ENCODE results near the gene TOP1.

The TOP1 gene

DNA sequence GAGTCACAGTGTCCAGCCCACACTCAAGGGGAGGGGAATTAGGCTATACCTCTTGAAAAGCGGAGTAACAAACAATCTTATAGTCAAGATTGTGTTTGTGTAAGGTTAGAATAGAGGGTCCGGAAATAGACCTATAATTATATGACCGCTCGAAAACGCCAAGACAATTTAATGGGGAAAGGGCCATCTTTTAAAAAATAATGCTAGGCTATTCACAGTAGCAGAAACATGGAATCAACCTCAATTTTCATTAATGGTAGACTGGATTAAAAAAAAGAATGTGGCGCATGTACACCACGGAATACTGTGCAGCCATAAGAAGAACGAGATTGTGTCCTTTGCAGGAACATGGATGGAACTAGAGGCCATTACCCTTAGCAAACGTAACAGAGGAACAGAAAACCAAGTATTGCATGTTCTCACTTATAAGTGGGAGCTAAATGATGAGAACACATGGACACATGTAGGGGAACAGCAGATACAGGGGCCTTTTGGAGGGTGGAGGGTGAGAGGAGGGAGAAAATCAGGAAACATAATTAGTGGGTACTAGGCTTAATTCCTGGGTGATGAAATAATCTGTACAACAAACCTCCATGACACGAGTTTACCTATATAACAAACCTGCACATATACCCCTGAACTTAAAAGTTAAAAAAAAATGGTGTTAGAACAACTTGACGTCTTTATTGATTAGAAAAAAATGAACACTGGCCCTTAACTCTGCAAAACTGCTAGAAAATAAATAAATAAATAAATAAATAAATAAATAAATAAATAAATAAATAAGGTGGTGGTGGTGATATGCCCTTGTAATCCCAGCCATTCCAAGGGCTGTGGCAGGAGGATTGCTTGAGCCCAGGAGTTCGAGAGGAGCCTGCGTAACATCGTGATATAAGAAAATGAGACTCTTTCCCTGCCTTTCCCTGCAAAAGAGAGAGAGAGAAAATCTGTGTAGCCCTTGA is 30.3 kb downstream of the TOP1 start:
- DNase-seq (ENCODE audit: low spot score) = no peak

- no peak for DNase-seq (ENCODE audit: low spot score)
Observed at GRCh38 chr20:41061155-41061554, 32.5 kb downstream of the TOP1 start.

- no peak for DNase-seq (ENCODE audit: low spot score)
Observed at GRCh38 chr20:41063442-41063841, 34.8 kb downstream of the TOP1 start.

DNA sequence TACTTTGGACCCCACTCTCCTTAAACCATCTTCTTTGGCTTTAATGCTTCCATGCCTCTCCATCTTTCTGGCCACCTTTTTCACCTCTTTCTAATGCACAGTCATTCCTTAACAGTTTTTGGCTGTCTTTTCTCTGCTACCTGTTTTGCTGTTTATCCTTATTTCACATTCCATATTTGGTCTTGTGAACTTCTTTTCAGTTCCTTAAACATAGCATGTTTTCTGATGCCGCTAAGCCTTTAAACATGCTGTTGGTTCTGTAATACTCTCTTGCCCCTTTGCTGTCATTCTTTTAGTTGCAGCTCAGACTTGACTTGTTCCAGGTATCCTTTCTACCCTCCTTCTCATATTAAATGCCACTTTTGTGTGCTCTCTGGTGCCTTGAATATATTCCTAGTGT is 35.8 kb downstream of the TOP1 start:
- no peak for DNase-seq (ENCODE audit: low spot score)

- DNase-seq (ENCODE audit: low spot score) = no peak
Observed at GRCh38 chr20:41065716-41066115, 37.1 kb downstream of the TOP1 start.

- DNase-seq (ENCODE audit: low spot score) = peak; percentile 12
Observed at GRCh38 chr20:41068806-41069205, 40.2 kb downstream of the TOP1 start.

DNA sequence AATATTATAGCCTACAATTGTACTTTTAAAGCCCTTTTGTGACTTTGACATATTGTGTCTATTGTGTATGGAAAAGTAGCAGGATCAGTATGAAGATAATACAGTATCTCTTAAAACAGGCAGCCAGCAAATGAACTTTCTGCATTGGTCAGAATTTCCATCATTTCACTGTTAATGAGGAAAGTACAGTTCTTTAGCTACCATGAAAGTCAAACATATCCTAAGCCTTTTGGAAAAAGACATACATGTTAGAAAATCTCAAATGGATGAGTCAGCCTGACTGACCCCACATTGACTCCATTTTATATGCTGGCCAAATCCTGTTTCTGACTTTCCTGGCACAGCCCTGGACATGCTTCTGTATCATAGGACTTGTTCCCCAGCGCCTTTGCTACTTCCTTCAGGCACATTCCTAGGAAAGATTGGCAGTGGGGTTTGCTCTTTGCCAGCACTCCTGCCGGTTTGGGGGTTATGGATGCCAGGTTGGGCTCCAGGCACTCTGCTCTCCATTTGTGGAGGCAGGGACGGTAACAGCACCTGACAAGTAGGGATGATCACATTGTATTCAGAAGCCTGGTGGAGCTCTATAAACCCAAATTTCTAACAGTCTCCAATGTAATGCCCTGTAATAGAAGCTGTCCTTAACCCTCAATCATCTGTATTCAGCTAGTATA is 43.7 kb downstream of the TOP1 start:
- no peak for DNase-seq (ENCODE audit: low spot score)

DNA sequence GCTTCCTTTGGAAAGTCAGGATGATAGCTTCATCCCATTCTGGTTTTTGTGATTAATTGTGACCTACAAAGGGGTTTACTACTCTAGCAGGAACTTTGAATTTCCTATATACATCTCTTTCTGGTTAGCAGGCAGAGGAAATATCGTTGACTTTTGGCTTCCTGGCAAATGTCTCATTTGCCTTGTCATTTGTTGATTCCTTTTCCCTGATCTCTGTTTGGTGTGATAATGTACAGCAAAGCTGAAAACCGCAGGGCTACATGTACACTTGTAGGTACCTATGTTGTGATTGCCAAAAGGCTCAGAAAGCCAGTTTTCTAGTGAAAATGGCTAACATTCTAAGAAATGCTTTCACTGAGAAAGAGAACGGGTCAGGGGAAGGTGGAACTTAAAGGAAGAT is 44.3 kb downstream of the TOP1 start:
- no peak for DNase-seq (ENCODE audit: low spot score)

DNA sequence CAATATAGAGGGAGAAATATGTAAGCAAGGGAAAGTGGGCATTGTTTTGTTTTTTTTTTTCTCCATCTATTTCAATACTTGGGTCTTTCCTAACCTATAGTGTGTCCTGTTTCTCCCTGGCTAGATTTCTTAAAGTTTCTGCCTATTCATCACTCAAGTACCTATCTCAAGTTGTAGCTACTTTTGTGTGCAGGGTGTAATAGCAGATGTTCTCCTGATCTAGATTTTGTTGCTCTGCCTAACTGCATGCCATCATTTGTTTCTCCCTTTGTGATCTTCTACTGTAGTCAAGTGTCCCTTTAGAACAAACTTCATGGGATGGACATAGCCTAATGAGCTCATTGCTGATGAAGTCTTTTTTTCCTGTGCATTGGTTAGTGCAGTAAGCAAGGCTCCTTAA is 45.8 kb downstream of the TOP1 start:
- no peak for DNase-seq (ENCODE audit: low spot score)

DNA sequence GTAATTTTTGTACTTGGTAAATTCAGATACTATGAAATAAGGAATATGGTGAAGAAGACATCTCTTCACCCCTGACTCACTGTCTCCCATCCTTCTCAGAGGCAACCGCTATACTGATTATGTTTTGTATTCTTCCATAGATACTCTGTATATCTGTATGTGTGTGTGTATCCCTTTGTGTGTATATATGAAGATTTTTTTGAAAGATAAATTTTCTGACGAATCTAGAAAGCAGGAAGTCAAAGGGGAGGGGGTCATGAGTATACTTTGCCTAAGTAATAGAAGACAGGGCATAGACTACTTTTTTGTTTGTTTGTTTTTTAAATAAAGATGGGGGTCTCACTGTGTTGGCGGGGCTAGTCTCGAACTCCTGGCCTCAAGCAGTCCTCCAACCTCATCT is 48.2 kb downstream of the TOP1 start:
- no peak for DNase-seq (ENCODE audit: low spot score)

DNA sequence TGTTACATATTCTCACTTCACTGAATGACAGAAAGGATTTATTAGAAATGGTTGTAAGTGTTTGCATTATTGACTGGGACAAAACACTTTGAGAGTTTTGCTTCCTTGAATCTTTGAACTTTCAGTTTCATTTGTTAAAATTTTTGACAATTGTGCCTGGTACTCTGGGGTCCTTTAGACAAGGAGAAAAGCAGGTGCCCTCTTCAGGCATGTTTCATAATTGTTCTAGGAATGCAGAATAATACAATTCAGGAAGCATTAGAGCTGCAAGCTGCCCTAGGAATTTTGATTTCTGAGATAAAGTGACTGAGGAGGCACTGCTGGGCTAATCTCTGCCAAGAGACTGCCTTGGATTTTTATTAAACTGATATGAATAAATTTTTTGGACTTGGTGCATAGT is 49.7 kb downstream of the TOP1 start:
- DNase-seq (ENCODE audit: low spot score) = no peak

GRCh38 chr20:41079066-41079465 is 50.4 kb downstream of the TOP1 start:
- no peak for DNase-seq (ENCODE audit: low spot score)

DNA sequence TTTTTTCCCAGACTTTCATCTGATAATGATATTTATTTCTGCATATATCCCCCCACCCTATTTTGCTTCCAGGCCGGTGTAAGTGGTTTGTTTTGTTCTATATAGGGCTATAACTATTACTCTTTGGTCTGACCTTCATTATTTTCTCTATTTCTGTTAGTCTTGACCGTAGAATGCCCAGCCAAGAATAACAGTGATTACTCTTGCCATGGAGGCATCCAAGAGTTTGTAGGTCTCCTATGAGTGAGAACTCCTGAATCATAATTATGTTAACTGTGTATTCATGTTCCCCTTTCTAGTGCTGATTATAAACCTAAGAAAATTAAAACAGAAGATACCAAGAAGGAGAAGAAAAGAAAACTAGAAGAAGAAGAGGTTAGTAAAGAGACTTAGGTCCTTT is 52.2 kb downstream of the TOP1 start:
- no peak for DNase-seq (ENCODE audit: low spot score)

DNA sequence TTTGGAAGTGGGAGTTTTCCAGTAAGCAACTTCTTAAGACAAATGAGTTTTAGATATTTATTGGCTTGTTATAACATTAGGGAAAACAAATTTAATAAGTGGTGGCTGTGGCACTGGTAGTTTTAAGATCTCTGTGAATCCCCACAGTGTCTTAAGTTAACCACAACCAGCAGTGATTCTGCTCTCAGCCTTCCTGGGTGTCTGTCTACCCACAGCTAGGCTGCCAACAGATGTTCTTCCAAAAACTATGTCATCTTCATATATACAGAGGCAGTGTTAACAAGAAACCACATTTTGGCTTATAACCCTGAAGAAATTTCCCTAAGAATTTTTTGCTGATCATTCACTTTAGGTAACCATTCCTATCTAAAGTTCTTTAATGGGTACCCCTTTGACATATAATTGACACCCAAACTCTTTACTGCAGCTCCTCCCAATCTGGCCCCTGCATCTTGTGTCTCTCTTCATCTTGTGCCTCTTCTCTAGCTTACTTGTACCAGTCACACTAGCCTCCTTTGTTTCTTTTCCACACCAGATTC is 52.7 kb downstream of the TOP1 start:
- no peak for DNase-seq (ENCODE audit: low spot score)

- no peak for DNase-seq (ENCODE audit: low spot score)
Observed at GRCh38 chr20:41082306-41082705, 53.7 kb downstream of the TOP1 start.

GRCh38 chr20:41085606-41086005 is 57.0 kb downstream of the TOP1 start:
- DNase-seq (ENCODE audit: low spot score) = no peak

DNA sequence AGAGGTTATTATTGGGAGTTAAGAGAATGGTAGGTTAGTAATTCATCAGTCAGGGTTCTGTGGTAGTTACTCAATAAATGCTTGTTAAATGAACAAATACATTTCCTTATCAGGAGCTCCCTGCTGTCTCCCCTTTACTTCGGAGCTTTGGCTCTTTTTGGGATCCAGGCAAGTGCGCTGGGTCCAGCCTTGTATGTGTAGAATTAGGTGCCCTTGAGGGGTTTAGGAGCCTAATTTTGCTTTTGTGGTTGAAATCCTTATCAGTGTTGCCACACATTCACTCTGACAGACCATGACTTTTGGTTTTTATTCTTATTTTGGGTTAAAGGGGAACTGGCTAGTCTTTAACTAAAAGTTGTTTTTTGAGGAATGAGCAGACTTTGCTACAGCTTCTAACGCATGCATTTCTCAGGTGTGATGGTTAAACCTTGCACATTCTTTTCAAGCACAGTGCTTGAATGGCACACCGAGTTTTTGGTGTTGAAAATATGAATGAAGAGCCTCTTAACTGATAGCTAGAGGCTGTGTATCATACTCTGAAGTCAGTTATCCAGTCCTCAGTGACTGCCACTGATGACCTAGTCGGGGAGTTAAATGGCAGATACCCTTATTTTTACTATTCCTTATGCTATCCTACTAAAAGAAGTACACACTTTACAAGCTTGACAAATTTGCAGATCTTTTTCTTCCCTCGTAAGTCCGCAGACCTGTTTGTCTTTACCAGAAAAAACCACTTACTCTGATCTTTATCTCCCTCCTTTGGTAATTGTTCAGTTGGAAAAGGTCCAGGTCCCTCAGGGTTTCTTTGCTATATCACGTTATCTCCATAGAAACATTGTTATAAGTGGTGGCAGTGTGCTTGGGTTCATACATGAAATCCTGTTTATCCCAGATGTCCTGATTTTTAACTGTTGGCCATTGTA is 58.0 kb downstream of the TOP1 start:
- no peak for DNase-seq (ENCODE audit: low spot score)

DNA sequence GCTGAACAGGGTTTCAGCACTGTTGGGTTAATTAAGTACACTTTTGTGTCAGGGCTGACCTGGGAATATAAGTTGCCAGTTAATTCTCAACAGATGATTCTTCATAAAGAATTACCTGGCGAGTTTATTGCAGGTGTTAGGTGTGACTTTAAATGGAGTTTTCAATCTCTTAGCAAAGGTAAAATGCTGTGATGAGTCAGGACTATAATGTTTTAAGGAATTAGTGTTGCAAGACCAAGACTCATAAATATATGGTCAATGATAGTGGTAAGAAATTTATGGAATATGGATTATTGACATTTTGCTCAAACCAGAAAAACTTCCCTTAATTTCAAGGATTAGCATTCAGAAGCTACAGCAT is 58.7 kb downstream of the TOP1 start:
- no peak for DNase-seq (ENCODE audit: low spot score)

DNA sequence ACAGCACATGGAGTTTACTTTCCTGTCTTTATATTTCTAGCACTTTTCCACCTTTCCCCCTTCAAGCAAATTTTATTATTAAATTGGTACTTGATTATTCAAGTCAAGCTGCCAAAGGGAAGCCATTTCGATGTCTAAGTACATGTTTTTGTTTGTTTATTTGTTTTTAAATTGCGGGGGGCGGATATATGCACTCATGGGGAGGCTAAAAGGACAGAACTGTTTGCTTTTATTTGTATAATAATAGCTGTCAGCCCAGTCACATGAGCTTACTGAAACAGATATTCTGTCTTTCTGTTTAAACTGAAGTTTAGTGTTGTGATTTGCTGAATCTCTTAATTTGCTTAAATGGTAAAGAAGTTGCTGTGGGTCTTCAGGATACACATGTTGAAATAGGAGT is 59.2 kb downstream of the TOP1 start:
- DNase-seq (ENCODE audit: low spot score) = no peak

DNA sequence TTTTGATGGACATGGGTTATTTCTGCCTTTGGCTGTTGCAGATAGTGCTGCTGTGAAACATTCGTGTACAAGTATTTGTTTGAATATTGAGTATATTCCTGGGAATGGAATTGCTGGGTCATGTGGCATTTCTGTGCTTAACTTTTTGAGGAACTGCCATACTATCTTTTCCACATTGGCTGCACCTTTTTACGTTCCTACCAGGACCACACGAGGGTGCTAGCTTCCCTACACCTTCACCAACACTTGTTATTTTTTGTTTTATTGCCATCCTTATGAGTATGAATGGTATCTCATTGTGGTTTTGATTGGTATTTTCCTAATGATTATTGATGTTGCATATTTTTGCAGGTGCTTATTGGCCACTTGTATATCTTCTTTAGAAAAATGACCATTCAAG is 60.9 kb downstream of the TOP1 start:
- no peak for DNase-seq (ENCODE audit: low spot score)

DNA sequence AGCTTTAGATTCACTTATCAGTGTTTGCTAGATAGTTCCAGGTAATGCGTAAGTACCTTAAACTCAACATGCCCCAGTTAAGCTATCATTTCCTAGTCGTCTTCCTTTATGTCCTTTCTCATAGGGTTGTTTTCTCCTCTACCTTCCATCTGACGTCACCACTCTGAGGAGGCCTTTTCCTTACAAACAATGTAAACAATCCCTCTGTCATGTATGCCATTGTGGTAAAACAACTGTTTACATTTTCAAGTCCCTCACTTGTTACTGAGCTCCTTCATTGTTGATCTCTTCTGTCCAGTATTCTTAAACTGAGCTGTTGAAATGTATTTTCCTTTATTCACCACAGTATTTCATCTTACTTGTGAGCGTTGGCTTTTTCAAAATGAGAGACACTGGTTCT is 63.3 kb downstream of the TOP1 start:
- no peak for DNase-seq (ENCODE audit: low spot score)

GRCh38 chr20:41094353-41095055 is 65.9 kb downstream of the TOP1 start:
- no peak for DNase-seq (ENCODE audit: low spot score)

Data from Ammon's horn (tissue), 1 donor.